ENCODE results near the gene ALPP. TPM values are rescaled to one million over a fixed set of nuclear protein-coding genes. Genes with fewer than 3 reads are reported as not detected.
"Not testable (repeated sequence)": the region's sequence is repeated elsewhere in the genome, so short reads cannot be mapped to it uniquely, and the experiment has no call there.

ALPP gene
- total RNA-seq, 1 donor from 2014 or later = 0.38 TPM

GRCh38 chr2:232365621-232366321, 12.8 kb upstream of the ALPP start:
- H3K27me3 Mint-ChIP-seq = peaks cover 4% of the 10 kb centered on the region
- H3K4me3 Mint-ChIP-seq = no peak overlapping the region
- no peaks in the 10 kb centered on the region for H3K36me3 Mint-ChIP-seq (ENCODE audit: low read depth)
- POLR2A ChIA-PET = no interaction called here
- no peak for TF ChIP-seq CTCF (IDR thresholded peaks at IDR 0.05)
- intact Hi-C loops (cut with micrococcal nuclease) = no loop called here
- H3K4me1 Mint-ChIP-seq = peaks cover 13% of the 10 kb centered on the region
- no peak for ATAC-seq (ENCODE audit: low read depth)
- DNase-seq = no peak
- CTCF ChIA-PET = no interaction called here
- H3K27ac Mint-ChIP-seq = no peak overlapping the region
- no peaks in the 10 kb centered on the region for H3K9me3 Mint-ChIP-seq

- H3K27ac Mint-ChIP-seq; ATAC-seq (ENCODE audit: low read depth); H3K27me3 Mint-ChIP-seq; DNase-seq; H3K36me3 Mint-ChIP-seq (ENCODE audit: low read depth); POLR2A ChIA-PET; H3K9me3 Mint-ChIP-seq; H3K4me3 Mint-ChIP-seq; CTCF ChIA-PET; intact Hi-C loops (cut with micrococcal nuclease): not testable (repeated sequence)
- peaks cover 13% of the 10 kb centered on the region for H3K4me1 Mint-ChIP-seq
Measured at GRCh38 chr2:232366461-232366860, 12.1 kb upstream of the ALPP start.

GRCh38 chr2:232367016-232367415, 11.5 kb upstream of the ALPP start:
- no peaks in the 10 kb centered on the region for H3K9me3 Mint-ChIP-seq
- intact Hi-C loops (cut with micrococcal nuclease) = no loop called here
- ChIA-PET CTCF (no interaction called here), POLR2A (no interaction called here)
- no peak overlapping the region for H3K27ac Mint-ChIP-seq
- peaks cover 3% of the 10 kb centered on the region for H3K27me3 Mint-ChIP-seq
- H3K4me1 Mint-ChIP-seq = peaks cover 16% of the 10 kb centered on the region
- DNase-seq = no peak
- TF ChIP-seq CTCF (IDR thresholded peaks at IDR 0.05) = no peak
- H3K4me3 Mint-ChIP-seq = no peak overlapping the region
- no peaks in the 10 kb centered on the region for H3K36me3 Mint-ChIP-seq (ENCODE audit: low read depth)
- ATAC-seq (ENCODE audit: low read depth) = no peak

GRCh38 chr2:232367591-232368233, 10.8 kb upstream of the ALPP start:
- Mint-ChIP-seq H3K36me3 (ENCODE audit: low read depth) (no peaks in the 10 kb centered on the region), H3K9me3 (no peaks in the 10 kb centered on the region), H3K4me1 (peaks cover 16% of the 10 kb centered on the region), H3K27me3 (no peaks in the 10 kb centered on the region), H3K4me3 (no peak overlapping the region), H3K27ac (no peak overlapping the region)
- ChIA-PET CTCF (no interaction called here), POLR2A (no interaction called here)
- DNase-seq = no peak
- no peak for ATAC-seq (ENCODE audit: low read depth)
- TF ChIP-seq CTCF (IDR thresholded peaks at IDR 0.05) = no peak
- intact Hi-C loops (cut with micrococcal nuclease) = no loop called here

GRCh38 chr2:232368311-232368731, 10.2 kb upstream of the ALPP start:
- no peak for DNase-seq

More at GRCh38 chr2:232368311-232368731, 10.2 kb upstream of the ALPP start:
- ChIA-PET POLR2A (no interaction called here), CTCF (no interaction called here)
- no peak overlapping the region for H3K27ac Mint-ChIP-seq
- H3K27me3 Mint-ChIP-seq = no peaks in the 10 kb centered on the region
- no peaks in the 10 kb centered on the region for H3K36me3 Mint-ChIP-seq (ENCODE audit: low read depth)
- no peak for ATAC-seq (ENCODE audit: low read depth)
- H3K4me3 Mint-ChIP-seq = no peak overlapping the region
- H3K4me1 Mint-ChIP-seq = peaks cover 16% of the 10 kb centered on the region
- TF ChIP-seq CTCF (IDR thresholded peaks at IDR 0.05) = no peak
- intact Hi-C loops (cut with micrococcal nuclease) = no loop called here
- no peaks in the 10 kb centered on the region for H3K9me3 Mint-ChIP-seq
